ENCODE results near the gene AKR1B15. TPM values are rescaled to one million over a fixed set of nuclear protein-coding genes. Genes with fewer than 3 reads are reported as not detected.
A peak's percentile ranks its signal among the peaks of the same experiment; 100 is the strongest.
"Not testable (repeated sequence)": the region's sequence is repeated elsewhere in the genome, so short reads cannot be mapped to it uniquely, and the experiment has no call there.

AKR1B15 gene
- polyA plus RNA-seq, 2 of the 4 experiments (the other 2 are of a cell fraction): 17.9 to 24.7 TPM

GRCh38 chr7:134535919-134536299 is 13.0 kb upstream of the AKR1B15 start:
- ChIA-PET POLR2A (interaction anchor here (0.6 kb wide), 2 partner anchors 105 to 506 kb away, joined by 3 to 4 read pairs; no protein-coding TSS in a partner anchor), CTCF (interaction anchor here (1.7 to 28.4 kb wide), 4 partner anchors 15 to 71 kb away, joined by 7 to 914 read pairs (median 15); partner anchors contain the start of gene AKR1B15)
- H3K27ac ChIP-seq: peak overlapping the region; percentile 91 to 98; a peak in 4 of 6 replicates
- H3K9me3 ChIP-seq: no peaks in the 10 kb centered on the region
- no peak for DNase-seq (ENCODE audit: low read depth in 1 of 2, low spot score in 1 of 2)
- peaks cover 96% of the 10 kb centered on the region for H3K4me1 ChIP-seq
- ATAC-seq: peak in 1 of 2 experiments; percentile 2; a peak in 2 of 6 replicates
- WGBS (ENCODE audit: missing lambda C conversion rate): 59% methylated on average over 3 of the region's 3 CpGs
- no peak for TF ChIP-seq CEBPB (IDR thresholded peaks at IDR 0.05)
- peak in 1 of 2 experiments; percentile 59; a peak in 1 of 5 replicates for TF ChIP-seq JUN (IDR thresholded peaks at IDR 0.05)
- TF ChIP-seq FOSB (CRISPR knock-in tag; IDR thresholded peaks at IDR 0.05): peak; percentile 82; the same call in 1 of the 2 replicates
- 0 out of 2 replicates have a peak, but pooled peaks have one; percentile 5 for TF ChIP-seq GATA3 (IDR thresholded peaks at IDR 0.05; ENCODE audit: borderline replicate concordance)
- TF ChIP-seq NPAS2 (CRISPR knock-in tag; IDR thresholded peaks at IDR 0.05; ENCODE audit: borderline replicate concordance): no peak
- no peak for TF ChIP-seq HDAC2 (IDR thresholded peaks at IDR 0.05)
- 0 out of 2 replicates have a peak, but pooled peaks have one; percentile 26 for TF ChIP-seq ATOH8 (CRISPR knock-in tag; IDR thresholded peaks at IDR 0.05; ENCODE audit: low read depth)
- peak; percentile 86 for TF ChIP-seq HOXA7 (CRISPR knock-in tag; IDR thresholded peaks at IDR 0.05)
- TF ChIP-seq FOSL2 (IDR thresholded peaks at IDR 0.05): no peak
- no peak for TF ChIP-seq FOSL2 (CRISPR knock-in tag; IDR thresholded peaks at IDR 0.05)
- no peak for TF ChIP-seq CHD4 (IDR thresholded peaks at IDR 0.05; ENCODE audit: borderline replicate concordance)
- TF ChIP-seq HEYL (CRISPR knock-in tag; IDR thresholded peaks at IDR 0.05): no peak
- peak; percentile 47; the same call in 1 of the 2 replicates for TF ChIP-seq TFCP2L1 (CRISPR knock-in tag; IDR thresholded peaks at IDR 0.05)
- no peak for FAIRE-seq
- H3K4me3 ChIP-seq: no peak overlapping the region
- peak overlapping the region; percentile 93 for H3K4me2 ChIP-seq

GRCh38 chr7:134536558-134536957 is 12.4 kb upstream of the AKR1B15 start:
- Histone ChIP-seq H3K4me2 (peak overlapping the region; percentile 93), H3K4me1 (peaks cover 96% of the 10 kb centered on the region), H3K27ac (peak overlapping the region; percentile 91 to 98; a peak in 4 of 6 replicates)
- H3K4me3 ChIP-seq; POLR2A ChIA-PET; ATAC-seq; DNase-seq (ENCODE audit: low read depth in 1 of 2, low spot score in 1 of 2); H3K9me3 ChIP-seq: not testable (repeated sequence)
- CTCF ChIA-PET: interaction anchor here (2.5 to 28.4 kb wide), 3 partner anchors 16 to 71 kb away, joined by 14 to 914 read pairs (median 16); partner anchors contain the start of gene AKR1B15
- FAIRE-seq: peak; percentile 46
- WGBS (ENCODE audit: missing lambda C conversion rate): 85% methylated on average over 3 of the region's 3 CpGs
- TF ChIP-seq FOSB (CRISPR knock-in tag; IDR thresholded peaks at IDR 0.05) (peak; percentile 60; the same call in 1 of the 2 replicates), HOXA7 (CRISPR knock-in tag; IDR thresholded peaks at IDR 0.05) (0 out of 2 replicates have a peak, but pooled peaks have one; percentile 44), TFCP2L1 (CRISPR knock-in tag; IDR thresholded peaks at IDR 0.05) (peak; percentile 73; the same call in 1 of the 2 replicates)

- Histone ChIP-seq H3K27ac (0 out of 6 replicates have a peak overlapping the region, but pooled peaks of 1 of the 2 experiments have one; percentile 19), H3K4me2 (peak overlapping the region; percentile 22; the same call in 2 of the 3 replicates), H3K4me1 (peaks cover 96% of the 10 kb centered on the region)
- WGBS (ENCODE audit: missing lambda C conversion rate): 74% methylated on average over 5 of the region's 5 CpGs
- CTCF ChIA-PET: interaction anchor here (0.6 to 31.0 kb wide), 4 partner anchors 11 to 115 kb away, joined by 3 to 914 read pairs (median 16); partner anchors contain the start of genes AKR1B10 and AKR1B15
- POLR2A ChIA-PET: interaction anchor here (0.7 kb wide), 1 partner anchor 10 kb away, joined by 4 read pairs; the partner anchor contains the start of gene AKR1B10
- not testable (repeated sequence) for DNase-seq (ENCODE audit: low read depth in 1 of 2, low spot score in 1 of 2); H3K9me3 ChIP-seq; FAIRE-seq; ATAC-seq; H3K4me3 ChIP-seq
- TF ChIP-seq HOXA7 (CRISPR knock-in tag; IDR thresholded peaks at IDR 0.05) (peak; percentile 91), JUN (IDR thresholded peaks at IDR 0.05) (peak in 1 of 2 experiments; percentile 16; a peak in 1 of 5 replicates), TFCP2L1 (CRISPR knock-in tag; IDR thresholded peaks at IDR 0.05) (peak; percentile 68; the same call in 1 of the 2 replicates), RARB (CRISPR knock-in tag; IDR thresholded peaks at IDR 0.05) (peak; percentile 89)
These were observed 11.6 kb upstream of the AKR1B15 start for GRCh38 chr7:134537273-134537781.

GRCh38 chr7:134539380-134540004 is 9.4 kb upstream of the AKR1B15 start:
- H3K9me3 ChIP-seq: no peaks in the 10 kb centered on the region
- no peak overlapping the region for H3K4me3 ChIP-seq
- no peak for FAIRE-seq
- peak; percentile 52; the same call in 1 of the 2 replicates for TF ChIP-seq RARB (CRISPR knock-in tag; IDR thresholded peaks at IDR 0.05)
- TF ChIP-seq ZFP36 (IDR thresholded peaks at IDR 0.05; ENCODE audit: borderline replicate concordance, partially characterized antibody): no peak
- no peak for TF ChIP-seq KDM1A (IDR thresholded peaks at IDR 0.05; ENCODE audit: low read depth)
- TF ChIP-seq KDM5A (IDR thresholded peaks at IDR 0.05): no peak
- TF ChIP-seq CBX2 (IDR thresholded peaks at IDR 0.05; ENCODE audit: borderline replicate concordance, low read depth): no peak
- TF ChIP-seq FOSB (CRISPR knock-in tag; IDR thresholded peaks at IDR 0.05): peak; percentile 79
- TF ChIP-seq JUN (IDR thresholded peaks at IDR 0.05): peak in 1 of 2 experiments; percentile 5; a peak in 1 of 5 replicates
- TF ChIP-seq TP53 (CRISPR knock-in tag; IDR thresholded peaks at IDR 0.05): peak; percentile 75; the same call in 1 of the 2 replicates
- TF ChIP-seq HMGXB4 (CRISPR knock-in tag; IDR thresholded peaks at IDR 0.05; ENCODE audit: borderline replicate concordance): 0 out of 2 replicates have a peak, but pooled peaks have one; percentile 57
- TF ChIP-seq HOXA7 (CRISPR knock-in tag; IDR thresholded peaks at IDR 0.05): peak; percentile 91
- no peak for TF ChIP-seq USF2 (IDR thresholded peaks at IDR 0.05)
- no peak for TF ChIP-seq FOXS1 (CRISPR knock-in tag; IDR thresholded peaks at IDR 0.05)
- H3K4me2 ChIP-seq: peak overlapping the region; percentile 32
- POLR2A ChIA-PET: interaction anchor here (1.1 to 1.4 kb wide), 4 partner anchors 8 to 107 kb away, joined by 3 to 9 read pairs (median 4); partner anchors contain the start of genes AKR1B10 and AKR1B15
- no peak for ATAC-seq
- no peak for DNase-seq (ENCODE audit: low read depth in 1 of 2, low spot score in 1 of 2)
- H3K27ac ChIP-seq: peak overlapping the region; percentile 2 to 28; a peak in 1 of 6 replicates
- H3K4me1 ChIP-seq: peaks cover 87% of the 10 kb centered on the region
- WGBS (ENCODE audit: missing lambda C conversion rate): 76% methylated on average over 6 of the region's 6 CpGs
- CTCF ChIA-PET: interaction anchor here (1.2 to 31.0 kb wide), 4 partner anchors 8 to 67 kb away, joined by 7 to 914 read pairs (median 32); partner anchors contain the start of genes AKR1B10 and AKR1B15
